Keratinocyte (primary cell): ENCODE data around the gene PRKN. TPM values are rescaled to one million over a fixed set of nuclear protein-coding genes. Genes with fewer than 3 reads are reported as not detected.

ENCODE experiments used
- DNase-seq: peaks from one replicate; pipeline ENCODE4 v3.0.0-alpha.2; 2011; ENCODE audit warnings: low read depth, missing footprints, low spot score
- FAIRE-seq: peaks from 2 replicates; lab custom pipeline; 2011; peaks lifted over from hg19 to GRCh38; lab: Jason Lieb, UNC
- H2AFZ ChIP-seq: 2 replicates; pipeline ENCODE4 v1.6.0; 2012; ENCODE audit warnings: low read length, control low read depth, inconsistent platforms; ENCODE audit not compliant: control insufficient read depth
- H3K27ac ChIP-seq: 2 replicates; pipeline ENCODE4 v1.5.1; 2011; ENCODE audit warnings: low read length; ENCODE audit not compliant: control insufficient read depth, insufficient read depth
- H3K27me3 ChIP-seq: 3 replicates; pipeline ENCODE4 v1.6.0; 2011; ENCODE audit warnings: low read length; ENCODE audit not compliant: control insufficient read depth, insufficient read depth; ENCODE audit errors: extremely low read depth
- H3K36me3 ChIP-seq, 2 experiments: 2 replicates in 1 of 2; 3 replicates in 1 of 2; pipeline ENCODE4 v1.5.1; 2011; ENCODE audit warnings: low read length in 2 of 2, mild to moderate bottlenecking in 1 of 2; ENCODE audit not compliant: control insufficient read depth in 2 of 2, insufficient read depth in 2 of 2; ENCODE audit errors: extremely low read depth in 1 of 2
- H3K4me1 ChIP-seq: 3 replicates; pipeline ENCODE4 v1.5.1; 2011; ENCODE audit warnings: low read length; ENCODE audit not compliant: control insufficient read depth, insufficient read depth; ENCODE audit errors: extremely low read depth
- H3K4me2 ChIP-seq: 3 replicates; pipeline ENCODE4 v1.6.0; 2011; ENCODE audit warnings: low read depth, low read length; ENCODE audit not compliant: control insufficient read depth, insufficient read depth; ENCODE audit errors: extremely low read depth
- H3K4me3 ChIP-seq, 3 experiments: fragments of 200-600 bp in 1 of 3; sonication (generic) in 1 of 3; 2 replicates in 2 of 3; 3 replicates in 1 of 3; pipeline ENCODE4 v1.5.1; 2011 to 2016; ENCODE audit warnings: low read length in 3 of 3, mild to moderate bottlenecking in 3 of 3, control low read depth in 2 of 3, inconsistent platforms in 1 of 3, low read depth in 1 of 3, mixed read lengths in 1 of 3, mixed run types in 1 of 3, moderate library complexity in 1 of 3; ENCODE audit not compliant: control insufficient read depth in 2 of 3, insufficient read depth in 2 of 3; ENCODE audit errors: extremely low read depth in 1 of 3
- H3K79me2 ChIP-seq: 2 replicates; pipeline ENCODE4 v1.6.0; 2012; ENCODE audit warnings: low read length; ENCODE audit not compliant: control insufficient read depth, insufficient read depth
- H3K9ac ChIP-seq: 3 replicates; pipeline ENCODE4 v1.6.0; 2011; ENCODE audit warnings: low read length; ENCODE audit not compliant: control insufficient read depth, insufficient read depth; ENCODE audit errors: extremely low read depth
- H3K9me1 ChIP-seq: 3 replicates; pipeline ENCODE4 v1.6.0; 2011; ENCODE audit warnings: low read length; ENCODE audit not compliant: control insufficient read depth, insufficient read depth; ENCODE audit errors: extremely low read depth
- H3K9me3 ChIP-seq: 2 replicates; pipeline ENCODE4 v1.5.1; 2012; ENCODE audit warnings: low read depth, low read length; ENCODE audit not compliant: control insufficient read depth
- H4K20me1 ChIP-seq: 3 replicates; pipeline ENCODE4 v1.6.0; 2011; ENCODE audit warnings: low read length; ENCODE audit not compliant: control insufficient read depth, insufficient read depth; ENCODE audit errors: extremely low read depth
- CTCF ChIP-seq, 3 experiments: IDR thresholded peaks in 1 of 3; conservative IDR thresholded peaks in 1 of 3; optimal IDR thresholded peaks in 1 of 3; 2 replicates in 2 of 3; 3 replicates in 1 of 3; pipeline versions ENCODE3 to v1.5.1; 2011; ENCODE audit warnings: low read length in 3 of 3, mild to moderate bottlenecking in 3 of 3, moderate library complexity in 2 of 3, control low read depth in 1 of 3, inconsistent platforms in 1 of 3; ENCODE audit not compliant: insufficient read depth in 2 of 3; ENCODE audit errors: extremely low read depth in 1 of 3
- EZH2 ChIP-seq: IDR thresholded peaks from one replicate; pipeline ENCODE4 v1.6.1; 2012; ENCODE audit warnings: inconsistent platforms, mild to moderate bottlenecking, low read length, moderate library complexity
- dilution Hi-C: fragments of 300-500 bp; cut with MboI; formaldehyde crosslinking; loops from one replicate; pipeline ENCODE4 v1.7.0; 2020; ENCODE audit warnings: low sequenced_read_pairs; ENCODE audit not compliant: extremely low pct_ligation_motif_present
- polyA plus RNA-seq, 5 experiments: library from polyadenylated mRNA; depleted of rRNA in 3 of 5; stranded (reverse) in 3 of 5; stranded (forward) in 1 of 5; unstranded in 1 of 5; fragments of >200 nt; gene quantifications; 1 replicate in 1 of 5; 2 replicates in 3 of 5; 3 replicates in 1 of 5; pipeline versions ENCODE4 v1.2.1 to v1.2.3, GENCODE V29; 2011 to 2012; ENCODE audit warnings: missing spikeins in 2 of 5, low read depth in 1 of 5, low replicate concordance in 1 of 5

PRKN gene
- polyA plus RNA-seq, 1 donor (not counting 4 experiments of a cell fraction or from before 2014, with no cell fraction given), result 0.67 TPM

DNA sequence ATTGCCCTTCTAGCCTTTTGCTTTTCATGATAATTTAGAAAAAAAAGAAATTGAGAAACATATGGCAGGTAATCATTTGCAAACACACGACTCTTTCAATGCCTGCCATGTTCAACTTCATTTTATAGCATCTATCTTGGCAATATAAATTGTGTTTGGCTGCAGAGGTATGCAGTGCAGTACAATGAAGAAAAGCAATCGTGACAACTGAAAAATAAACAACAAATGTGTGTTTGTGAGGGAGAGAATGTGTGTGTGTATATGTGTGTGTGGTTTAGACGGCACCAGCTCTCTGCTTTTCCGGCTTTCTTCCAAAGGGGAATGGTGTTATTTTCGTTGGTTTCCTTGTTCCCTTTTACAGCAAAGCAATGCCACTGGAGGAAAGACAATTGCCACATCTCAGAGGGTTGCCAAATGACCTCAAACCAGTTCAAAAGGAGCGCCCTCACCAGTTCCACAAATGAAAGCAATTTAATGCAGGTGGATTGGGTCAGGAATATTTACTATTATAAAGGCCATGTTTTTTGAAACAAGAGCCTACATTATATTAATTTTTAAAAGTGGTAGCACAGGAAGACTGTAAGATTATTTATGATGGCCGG, 587.2 kb downstream of the PRKN start:
- no peaks in the 10 kb centered on the region for H3K27me3 ChIP-seq
- no peaks in the 10 kb centered on the region for H3K36me3 ChIP-seq
- H3K9me1 ChIP-seq, result no peaks in the 10 kb centered on the region
- H3K9me3 ChIP-seq, result peaks cover 1% of the 10 kb centered on the region
- FAIRE-seq, result no peak
- H2AFZ ChIP-seq, result no peak overlapping the region
- no peak for DNase-seq
- TF ChIP-seq EZH2 (no peak), CTCF (optimal IDR thresholded peaks at IDR 0.05 in 1 of 3, IDR thresholded peaks at IDR 0.05 in 1 of 3, conservative IDR thresholded peaks at IDR 0.05 in 1 of 3; ENCODE audit: extremely low read depth in 1 of 3, insufficient read depth in 2 of 3, low read length in 3 of 3) (no peak)
- no peaks in the 10 kb centered on the region for H4K20me1 ChIP-seq
- dilution Hi-C loops, result no loop called here
- H3K4me1 ChIP-seq, result no peaks in the 10 kb centered on the region
- H3K4me3 ChIP-seq, result no peak overlapping the region
- H3K9ac ChIP-seq, result no peak overlapping the region
- H3K27ac ChIP-seq, result no peak overlapping the region
- no peaks in the 10 kb centered on the region for H3K79me2 ChIP-seq
- H3K4me2 ChIP-seq, result no peak overlapping the region

- Histone ChIP-seq H3K4me1 (no peaks in the 10 kb centered on the region), H3K79me2 (no peaks in the 10 kb centered on the region), H4K20me1 (no peaks in the 10 kb centered on the region), H3K9ac (no peak overlapping the region), H3K9me3 (no peaks in the 10 kb centered on the region), H3K9me1 (no peaks in the 10 kb centered on the region), H3K27me3 (no peaks in the 10 kb centered on the region), H2AFZ (no peak overlapping the region), H3K4me3 (no peak overlapping the region), H3K27ac (no peak overlapping the region), H3K4me2 (no peak overlapping the region), H3K36me3 (no peaks in the 10 kb centered on the region)
- dilution Hi-C loops, result no loop called here
- FAIRE-seq (no peak), DNase-seq (no peak)
- TF ChIP-seq EZH2 (no peak), CTCF (optimal IDR thresholded peaks at IDR 0.05 in 1 of 3, IDR thresholded peaks at IDR 0.05 in 1 of 3, conservative IDR thresholded peaks at IDR 0.05 in 1 of 3; ENCODE audit: extremely low read depth in 1 of 3, insufficient read depth in 2 of 3, low read length in 3 of 3) (no peak)
Measured at GRCh38 chr6:162125659-162126058, 601.9 kb downstream of the PRKN start.
